OCI-LY7 (cell line): Measurements from ENCODE around the gene DAB2IP.

Source experiments
- CTCF ChIP-seq: fragments of 200-600 bp; sonication (generic); conservative IDR thresholded peaks from 2 replicates; pipeline ENCODE4 v1.5.1; 2014; ENCODE audit warnings: mild to moderate bottlenecking, antibody characterized with exemption, low read length, moderate library complexity, mixed read lengths
- EZH2phosphoT487 ChIP-seq: fragments of 200-600 bp; sonication (generic); IDR thresholded peaks from 2 replicates; pipeline ENCODE4 v1.6.1; 2018; ENCODE audit warnings: low read depth, borderline replicate concordance, mild to moderate bottlenecking, mixed run types, antibody characterized with exemption, low read length, moderate library complexity, mixed read lengths

GRCh38 chr9:121818016-121818661, 166.7 kb downstream of the DAB2IP start:
- no peak for TF ChIP-seq CTCF
- no peak for TF ChIP-seq EZH2phosphoT487
